Stimulated activated CD8-positive, alpha-beta memory T cell treated with anti-CD3 and anti-CD28 coated beads, Interleukin-4, amount 100 ng/mL, for 4 hours (primary cell): ENCODE data around the gene FRMD3.

Source experiments
- DNase-seq, 2 donors: peaks; one replicate each; pipeline ENCODE4 v3.0.0-alpha.2; 2020; ENCODE audit warnings: low read depth in 2 of 2, low spot score in 1 of 2

The FRMD3 gene

GRCh38 chr9:83197591-83197990 lies 340.6 kb downstream of the FRMD3 start:
- no peak for DNase-seq

GRCh38 chr9:83196946-83197345 lies 341.3 kb downstream of the FRMD3 start:
- no peak for DNase-seq
